CD4-positive, alpha-beta T cell treated with Interleukin-17A for 1 hour (primary cell): ENCODE results near the gene RTL9.
A peak's percentile ranks its signal among the peaks of the same experiment; 100 is the strongest.
"Not testable (repeated sequence)": the region's sequence is repeated elsewhere in the genome, so short reads cannot be mapped to it uniquely, and the experiment has no call there.

Experiments used
- DNase-seq: peaks from one replicate; pipeline ENCODE4 v3.0.0-alpha.2; 2020

The RTL9 gene

GRCh38 chrX:110346681-110347080 lies 12.0 kb upstream of the RTL9 start:
- no peak for DNase-seq

GRCh38 chrX:110359273-110359672 lies 625 bp downstream of the RTL9 start:
- no peak for DNase-seq

- no peak for DNase-seq
These were observed 4.6 kb downstream of the RTL9 start for GRCh38 chrX:110363244-110363643.

GRCh38 chrX:110373310-110373709 lies 14.7 kb downstream of the RTL9 start:
- no peak for DNase-seq

GRCh38 chrX:110374559-110374958 lies 15.9 kb downstream of the RTL9 start:
- DNase-seq: no peak

GRCh38 chrX:110381216-110381615 lies 22.6 kb downstream of the RTL9 start:
- no peak for DNase-seq

- no peak for DNase-seq
These were observed 24.8 kb downstream of the RTL9 start for GRCh38 chrX:110383414-110383813.

GRCh38 chrX:110384490-110384889 lies 25.8 kb downstream of the RTL9 start:
- DNase-seq: no peak

- DNase-seq: no peak
These were observed 30.9 kb downstream of the RTL9 start for GRCh38 chrX:110389570-110389969.

GRCh38 chrX:110391086-110391485 lies 32.4 kb downstream of the RTL9 start:
- DNase-seq: no peak

GRCh38 chrX:110394651-110395050 lies 36.0 kb downstream of the RTL9 start:
- no peak for DNase-seq

GRCh38 chrX:110395877-110396276 lies 37.2 kb downstream of the RTL9 start:
- DNase-seq: no peak

GRCh38 chrX:110396735-110397134 lies 38.1 kb downstream of the RTL9 start:
- no peak for DNase-seq

GRCh38 chrX:110397339-110397738 lies 38.7 kb downstream of the RTL9 start:
- no peak for DNase-seq

- no peak for DNase-seq
These were observed 39.3 kb downstream of the RTL9 start for GRCh38 chrX:110397904-110398303.

- no peak for DNase-seq
These were observed 40.8 kb downstream of the RTL9 start for GRCh38 chrX:110399497-110399896.

- no peak for DNase-seq
These were observed 41.3 kb downstream of the RTL9 start for GRCh38 chrX:110399966-110400365.

- DNase-seq: peak; percentile 12
These were observed 42.5 kb downstream of the RTL9 start for GRCh38 chrX:110401135-110401534.

- no peak for DNase-seq
These were observed 43.6 kb downstream of the RTL9 start for GRCh38 chrX:110402091-110402849.

GRCh38 chrX:110402850-110403221 lies 44.2 kb downstream of the RTL9 start:
- no peak for DNase-seq

GRCh38 chrX:110403441-110404238 lies 45.0 kb downstream of the RTL9 start:
- DNase-seq: no peak

- DNase-seq: no peak
These were observed 45.7 kb downstream of the RTL9 start for GRCh38 chrX:110404376-110404775.

- DNase-seq: not testable (repeated sequence)
These were observed 47.6 kb downstream of the RTL9 start for GRCh38 chrX:110406250-110406649.

- no peak for DNase-seq
These were observed 48.2 kb downstream of the RTL9 start for GRCh38 chrX:110406822-110407221.
